SK-N-SH treated with all-trans-retinoic acid at 6 μM for 48 hours (cell line): ENCODE data around the gene LYPD3.

Experiments
- ATAC-seq: fragments of 200-7000 bp; cut with Tn5 transposase; 3 replicates; pipeline ENCODE4 v1.9.1; 2020; ENCODE audit warnings: mild to moderate bottlenecking, moderate library complexity
- ARNTL ChIP-seq: fragments of 450-650 bp; formaldehyde crosslinking; IDR thresholded peaks from 2 replicates; pipeline ENCODE4 v1.5.0; 2020; ENCODE audit warnings: low read depth, mild to moderate bottlenecking, moderate library complexity, borderline replicate concordance
- BACH2 ChIP-seq: fragments of 250-450 bp; sonication (Bioruptor Pico); IDR thresholded peaks from 2 replicates; pipeline ENCODE4 v1.9.0; 2021; ENCODE audit warnings: mild to moderate bottlenecking, borderline replicate concordance
- CSDC2 ChIP-seq: fragments of 250-450 bp; sonication (Bioruptor Pico); IDR thresholded peaks from 2 replicates; pipeline ENCODE4 v1.5.0; 2020; ENCODE audit warnings: mild to moderate bottlenecking, moderate library complexity
- ESRRG ChIP-seq: fragments of 250-450 bp; sonication (Bioruptor Pico); IDR thresholded peaks from 2 replicates; pipeline ENCODE4 v1.6.1; 2021; ENCODE audit warnings: mild to moderate bottlenecking
- GLIS3 ChIP-seq: fragments of 250-450 bp; sonication (Bioruptor Pico); IDR thresholded peaks from 2 replicates; pipeline ENCODE4 v1.5.0; 2020; ENCODE audit warnings: mild to moderate bottlenecking, moderate library complexity
- OSR1 ChIP-seq: fragments of 250-450 bp; sonication (Bioruptor Pico); IDR thresholded peaks from 2 replicates; pipeline ENCODE4 v1.8.0; 2022; ENCODE audit warnings: moderate library complexity, mild to moderate bottlenecking, inconsistent platforms
- PPARA ChIP-seq: fragments of 250-450 bp; sonication (Bioruptor Pico); IDR thresholded peaks from 2 replicates; pipeline ENCODE4 v1.5.0; 2020; ENCODE audit warnings: mild to moderate bottlenecking, borderline replicate concordance
- RARB ChIP-seq: fragments of 250-450 bp; sonication (Bioruptor Pico); IDR thresholded peaks from 2 replicates; pipeline ENCODE4 v1.8.0; 2021; ENCODE audit warnings: mild to moderate bottlenecking, moderate library complexity
- SNAI2 ChIP-seq: fragments of 250-450 bp; sonication (Bioruptor Pico); IDR thresholded peaks from 2 replicates; pipeline ENCODE4 v1.5.0; 2020; ENCODE audit warnings: mild to moderate bottlenecking, moderate library complexity
- TOX ChIP-seq: fragments of 250-450 bp; sonication (Bioruptor Pico); IDR thresholded peaks from 2 replicates; pipeline ENCODE4 v1.8.0; 2021; ENCODE audit warnings: mild to moderate bottlenecking, moderate library complexity, borderline replicate concordance
- ZC3H10 ChIP-seq: fragments of 250-450 bp; sonication (Bioruptor Pico); IDR thresholded peaks from 2 replicates; pipeline ENCODE4 v1.5.1; 2021; ENCODE audit warnings: mild to moderate bottlenecking, moderate library complexity
- ZFP3 ChIP-seq: fragments of 250-450 bp; sonication (Bioruptor Pico); IDR thresholded peaks from 2 replicates; pipeline ENCODE4 v1.5.0; 2020; ENCODE audit warnings: mild to moderate bottlenecking, moderate library complexity
- ZFP30 ChIP-seq: fragments of 450-650 bp; formaldehyde crosslinking; IDR thresholded peaks from 2 replicates; pipeline ENCODE4 v1.5.0; 2022; ENCODE audit warnings: mild to moderate bottlenecking, moderate library complexity
- ZNF565 ChIP-seq: fragments of 450-650 bp; formaldehyde crosslinking; conservative IDR thresholded peaks from 2 replicates; pipeline ENCODE4 v1.5.0; 2020; ENCODE audit warnings: low read depth, mild to moderate bottlenecking, moderate library complexity
- ZNF70 ChIP-seq: fragments of 450-650 bp; formaldehyde crosslinking; IDR thresholded peaks from 2 replicates; pipeline ENCODE4 v1.5.0; 2020; ENCODE audit warnings: mild to moderate bottlenecking, moderate library complexity
- ZNF8 ChIP-seq: fragments of 450-650 bp; formaldehyde crosslinking; IDR thresholded peaks from 2 replicates; pipeline ENCODE4 v1.5.0; 2020; ENCODE audit warnings: mild to moderate bottlenecking, moderate library complexity
- TF ChIP-seq, protein P1 (sequence below): fragments of 250-450 bp; sonication (Bioruptor Pico); IDR thresholded peaks from 2 replicates; pipeline ENCODE4 v1.8.0; 2021; ENCODE audit warnings: low read depth, mild to moderate bottlenecking, moderate library complexity, borderline replicate concordance
- TF ChIP-seq, protein P2 (sequence below): fragments of 250-450 bp; sonication (Bioruptor Pico); IDR thresholded peaks from 2 replicates; pipeline ENCODE4 v1.5.1; 2021; ENCODE audit warnings: mild to moderate bottlenecking, moderate library complexity
- TF ChIP-seq, protein P3 (sequence below): fragments of 250-450 bp; sonication (Bioruptor Pico); IDR thresholded peaks from 2 replicates; pipeline ENCODE4 v1.5.1; 2020; ENCODE audit warnings: low read depth, mild to moderate bottlenecking, moderate library complexity
- TF ChIP-seq, protein P4 (sequence below): fragments of 250-450 bp; sonication (Bioruptor Pico); IDR thresholded peaks from 2 replicates; pipeline ENCODE4 v1.8.0; 2020; ENCODE audit warnings: mild to moderate bottlenecking, moderate library complexity, borderline replicate concordance
- TF ChIP-seq, protein P5 (sequence below): fragments of 250-450 bp; sonication (Bioruptor Pico); IDR thresholded peaks from 2 replicates; pipeline ENCODE4 v1.5.0; 2020; ENCODE audit warnings: mild to moderate bottlenecking, moderate library complexity

Gene LYPD3

DNA sequence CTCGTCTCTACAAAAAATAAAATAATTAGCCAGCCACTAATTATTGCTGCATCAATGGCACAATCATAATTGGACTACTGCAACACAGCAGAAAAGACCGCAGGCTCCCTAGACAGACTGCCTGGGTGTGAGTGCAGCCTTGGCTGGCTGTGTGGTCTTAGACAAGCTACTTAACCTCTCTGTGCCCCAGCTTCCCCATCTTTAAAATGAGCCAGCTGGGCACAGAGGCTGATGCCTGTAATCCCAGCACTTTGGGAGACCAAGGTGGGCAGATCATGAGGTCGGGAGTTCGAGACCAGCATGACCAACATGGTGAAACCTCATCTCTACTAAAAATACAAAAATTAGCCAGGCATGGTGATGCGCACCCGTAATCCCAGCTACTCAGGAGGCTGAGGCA is 31.7 kb downstream of the LYPD3 start:
- TF ChIP-seq OSR1 (CRISPR knock-in tag) (no peak), PPARA (CRISPR knock-in tag) (no peak), GLIS3 (CRISPR knock-in tag) (no peak), CSDC2 (no peak), ZFP30 (CRISPR knock-in tag) (no peak)
- TF ChIP-seq, protein P1, sequence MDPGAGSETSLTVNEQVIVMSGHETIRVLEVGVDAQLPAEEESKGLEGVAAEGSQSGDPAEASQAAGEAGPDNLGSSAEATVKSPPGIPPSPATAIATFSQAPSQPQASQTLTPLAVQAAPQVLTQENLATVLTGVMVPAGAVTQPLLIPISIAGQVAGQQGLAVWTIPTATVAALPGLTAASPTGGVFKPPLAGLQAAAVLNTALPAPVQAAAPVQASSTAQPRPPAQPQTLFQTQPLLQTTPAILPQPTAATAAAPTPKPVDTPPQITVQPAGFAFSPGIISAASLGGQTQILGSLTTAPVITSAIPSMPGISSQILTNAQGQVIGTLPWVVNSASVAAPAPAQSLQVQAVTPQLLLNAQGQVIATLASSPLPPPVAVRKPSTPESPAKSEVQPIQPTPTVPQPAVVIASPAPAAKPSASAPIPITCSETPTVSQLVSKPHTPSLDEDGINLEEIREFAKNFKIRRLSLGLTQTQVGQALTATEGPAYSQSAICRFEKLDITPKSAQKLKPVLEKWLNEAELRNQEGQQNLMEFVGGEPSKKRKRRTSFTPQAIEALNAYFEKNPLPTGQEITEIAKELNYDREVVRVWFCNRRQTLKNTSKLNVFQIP, result no peak
- TF ChIP-seq, protein P2, sequence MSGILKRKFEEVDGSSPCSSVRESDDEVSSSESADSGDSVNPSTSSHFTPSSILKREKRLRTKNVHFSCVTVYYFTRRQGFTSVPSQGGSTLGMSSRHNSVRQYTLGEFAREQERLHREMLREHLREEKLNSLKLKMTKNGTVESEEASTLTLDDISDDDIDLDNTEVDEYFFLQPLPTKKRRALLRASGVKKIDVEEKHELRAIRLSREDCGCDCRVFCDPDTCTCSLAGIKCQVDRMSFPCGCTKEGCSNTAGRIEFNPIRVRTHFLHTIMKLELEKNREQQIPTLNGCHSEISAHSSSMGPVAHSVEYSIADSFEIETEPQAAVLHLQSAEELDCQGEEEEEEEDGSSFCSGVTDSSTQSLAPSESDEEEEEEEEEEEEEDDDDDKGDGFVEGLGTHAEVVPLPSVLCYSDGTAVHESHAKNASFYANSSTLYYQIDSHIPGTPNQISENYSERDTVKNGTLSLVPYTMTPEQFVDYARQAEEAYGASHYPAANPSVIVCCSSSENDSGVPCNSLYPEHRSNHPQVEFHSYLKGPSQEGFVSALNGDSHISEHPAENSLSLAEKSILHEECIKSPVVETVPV (CRISPR knock-in tag), result no peak
- TF ChIP-seq, protein P3, sequence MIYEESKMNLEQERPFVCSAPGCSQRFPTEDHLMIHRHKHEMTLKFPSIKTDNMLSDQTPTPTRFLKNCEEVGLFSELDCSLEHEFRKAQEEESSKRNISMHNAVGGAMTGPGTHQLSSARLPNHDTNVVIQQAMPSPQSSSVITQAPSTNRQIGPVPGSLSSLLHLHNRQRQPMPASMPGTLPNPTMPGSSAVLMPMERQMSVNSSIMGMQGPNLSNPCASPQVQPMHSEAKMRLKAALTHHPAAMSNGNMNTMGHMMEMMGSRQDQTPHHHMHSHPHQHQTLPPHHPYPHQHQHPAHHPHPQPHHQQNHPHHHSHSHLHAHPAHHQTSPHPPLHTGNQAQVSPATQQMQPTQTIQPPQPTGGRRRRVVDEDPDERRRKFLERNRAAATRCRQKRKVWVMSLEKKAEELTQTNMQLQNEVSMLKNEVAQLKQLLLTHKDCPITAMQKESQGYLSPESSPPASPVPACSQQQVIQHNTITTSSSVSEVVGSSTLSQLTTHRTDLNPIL (CRISPR knock-in tag), result no peak
- ATAC-seq, result no peak

DNA sequence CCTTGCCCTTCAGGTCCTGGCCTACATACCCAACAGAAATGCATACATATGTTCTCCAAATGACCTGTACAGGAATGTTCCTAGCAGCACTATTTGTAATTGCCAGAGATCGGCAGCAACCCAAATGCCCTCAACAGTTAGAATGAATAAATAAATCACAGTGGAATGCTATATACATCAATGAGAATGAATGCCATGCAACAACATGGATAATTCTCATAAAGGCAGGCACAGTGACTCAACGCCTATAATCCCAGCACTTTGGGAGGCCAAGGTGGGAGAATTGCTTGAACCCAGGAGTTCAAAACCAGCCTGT is 32.1 kb downstream of the LYPD3 start:
- ATAC-seq, result no peak
- TF ChIP-seq, protein P2 (CRISPR knock-in tag), result no peak
- TF ChIP-seq TOX (CRISPR knock-in tag) (no peak), ZNF8 (CRISPR knock-in tag) (no peak), ZC3H10 (CRISPR knock-in tag) (no peak), ZNF565 (no peak)

DNA sequence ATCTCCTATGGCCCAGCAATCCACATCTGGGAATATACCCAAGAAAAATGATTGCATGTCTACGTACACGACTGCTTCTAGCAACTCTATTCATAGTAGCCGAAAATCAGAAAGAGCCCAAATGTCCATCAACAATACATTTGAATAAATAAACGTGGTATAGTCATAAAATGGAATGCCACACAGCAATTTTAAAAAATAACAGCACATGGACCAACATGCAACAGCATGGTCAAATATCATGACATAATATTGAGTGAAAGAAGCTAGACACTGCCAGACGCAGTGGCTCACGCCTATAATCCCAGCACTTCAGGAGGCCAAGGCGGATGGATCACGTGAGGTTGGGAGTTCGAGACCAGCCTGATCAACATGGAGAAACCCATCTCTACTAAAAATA is 34.4 kb downstream of the LYPD3 start:
- no peak for ATAC-seq
- TF ChIP-seq ESRRG (CRISPR knock-in tag) (no peak), ZC3H10 (CRISPR knock-in tag) (no peak), GLIS3 (CRISPR knock-in tag) (no peak), TOX (CRISPR knock-in tag) (no peak), ZFP3 (CRISPR knock-in tag) (no peak), ARNTL (no peak), ZFP30 (CRISPR knock-in tag) (no peak), BACH2 (CRISPR knock-in tag) (no peak), ZNF70 (CRISPR knock-in tag) (no peak), OSR1 (CRISPR knock-in tag) (no peak), ZNF565 (no peak), SNAI2 (CRISPR knock-in tag) (no peak), RARB (CRISPR knock-in tag) (no peak)
- TF ChIP-seq, protein P1, result no peak
- TF ChIP-seq, protein P4, sequence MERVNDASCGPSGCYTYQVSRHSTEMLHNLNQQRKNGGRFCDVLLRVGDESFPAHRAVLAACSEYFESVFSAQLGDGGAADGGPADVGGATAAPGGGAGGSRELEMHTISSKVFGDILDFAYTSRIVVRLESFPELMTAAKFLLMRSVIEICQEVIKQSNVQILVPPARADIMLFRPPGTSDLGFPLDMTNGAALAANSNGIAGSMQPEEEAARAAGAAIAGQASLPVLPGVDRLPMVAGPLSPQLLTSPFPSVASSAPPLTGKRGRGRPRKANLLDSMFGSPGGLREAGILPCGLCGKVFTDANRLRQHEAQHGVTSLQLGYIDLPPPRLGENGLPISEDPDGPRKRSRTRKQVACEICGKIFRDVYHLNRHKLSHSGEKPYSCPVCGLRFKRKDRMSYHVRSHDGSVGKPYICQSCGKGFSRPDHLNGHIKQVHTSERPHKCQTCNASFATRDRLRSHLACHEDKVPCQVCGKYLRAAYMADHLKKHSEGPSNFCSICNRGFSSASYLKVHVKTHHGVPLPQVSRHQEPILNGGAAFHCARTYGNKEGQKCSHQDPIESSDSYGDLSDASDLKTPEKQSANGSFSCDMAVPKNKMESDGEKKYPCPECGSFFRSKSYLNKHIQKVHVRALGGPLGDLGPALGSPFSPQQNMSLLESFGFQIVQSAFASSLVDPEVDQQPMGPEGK (CRISPR knock-in tag), result no peak
- TF ChIP-seq, protein P3 (CRISPR knock-in tag), result no peak
- TF ChIP-seq, protein P5, sequence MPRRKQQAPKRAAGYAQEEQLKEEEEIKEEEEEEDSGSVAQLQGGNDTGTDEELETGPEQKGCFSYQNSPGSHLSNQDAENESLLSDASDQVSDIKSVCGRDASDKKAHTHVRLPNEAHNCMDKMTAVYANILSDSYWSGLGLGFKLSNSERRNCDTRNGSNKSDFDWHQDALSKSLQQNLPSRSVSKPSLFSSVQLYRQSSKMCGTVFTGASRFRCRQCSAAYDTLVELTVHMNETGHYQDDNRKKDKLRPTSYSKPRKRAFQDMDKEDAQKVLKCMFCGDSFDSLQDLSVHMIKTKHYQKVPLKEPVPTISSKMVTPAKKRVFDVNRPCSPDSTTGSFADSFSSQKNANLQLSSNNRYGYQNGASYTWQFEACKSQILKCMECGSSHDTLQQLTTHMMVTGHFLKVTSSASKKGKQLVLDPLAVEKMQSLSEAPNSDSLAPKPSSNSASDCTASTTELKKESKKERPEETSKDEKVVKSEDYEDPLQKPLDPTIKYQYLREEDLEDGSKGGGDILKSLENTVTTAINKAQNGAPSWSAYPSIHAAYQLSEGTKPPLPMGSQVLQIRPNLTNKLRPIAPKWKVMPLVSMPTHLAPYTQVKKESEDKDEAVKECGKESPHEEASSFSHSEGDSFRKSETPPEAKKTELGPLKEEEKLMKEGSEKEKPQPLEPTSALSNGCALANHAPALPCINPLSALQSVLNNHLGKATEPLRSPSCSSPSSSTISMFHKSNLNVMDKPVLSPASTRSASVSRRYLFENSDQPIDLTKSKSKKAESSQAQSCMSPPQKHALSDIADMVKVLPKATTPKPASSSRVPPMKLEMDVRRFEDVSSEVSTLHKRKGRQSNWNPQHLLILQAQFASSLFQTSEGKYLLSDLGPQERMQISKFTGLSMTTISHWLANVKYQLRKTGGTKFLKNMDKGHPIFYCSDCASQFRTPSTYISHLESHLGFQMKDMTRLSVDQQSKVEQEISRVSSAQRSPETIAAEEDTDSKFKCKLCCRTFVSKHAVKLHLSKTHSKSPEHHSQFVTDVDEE (CRISPR knock-in tag), result no peak
- TF ChIP-seq, protein P2 (CRISPR knock-in tag), result no peak
